NT2/D1 (cell line): ENCODE data around the gene SLC25A6.

Experiments
- SUZ12 ChIP-seq: IDR thresholded peaks from 2 replicates; pipeline ENCODE4 v1.6.1; 2011; ENCODE audit not compliant: insufficient read length, insufficient read depth; ENCODE audit errors: extremely low read depth
- ZNF274 ChIP-seq: IDR thresholded peaks from 2 replicates; pipeline ENCODE4 v1.6.1; 2011; ENCODE audit warnings: mild to moderate bottlenecking, low read depth, low read length

DNA sequence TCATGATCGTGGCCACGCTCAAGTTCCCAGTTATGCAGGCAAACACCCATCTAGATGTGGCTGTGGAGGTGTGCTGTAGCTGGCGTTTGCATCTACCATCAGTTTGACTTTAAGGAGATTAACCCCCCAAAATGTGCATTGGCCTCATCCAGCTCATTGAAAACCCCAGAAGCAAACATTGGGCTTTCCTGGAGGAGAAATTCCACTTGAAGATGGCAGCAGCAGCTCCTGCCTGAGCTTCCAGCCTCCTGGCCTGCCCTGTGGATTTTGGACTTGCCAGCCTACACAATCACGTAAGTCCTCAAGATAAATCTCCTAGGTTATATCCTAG is 30.2 kb upstream of the SLC25A6 start:
- TF ChIP-seq SUZ12, result no peak
- no peak for TF ChIP-seq ZNF274
